ENCODE results near the gene SMTNL1.

SMTNL1 gene

GRCh38 chr11:57544566-57544965 is 7.2 kb downstream of the SMTNL1 start:
- no peak for DNase-seq (ENCODE audit: low read depth)

DNA sequence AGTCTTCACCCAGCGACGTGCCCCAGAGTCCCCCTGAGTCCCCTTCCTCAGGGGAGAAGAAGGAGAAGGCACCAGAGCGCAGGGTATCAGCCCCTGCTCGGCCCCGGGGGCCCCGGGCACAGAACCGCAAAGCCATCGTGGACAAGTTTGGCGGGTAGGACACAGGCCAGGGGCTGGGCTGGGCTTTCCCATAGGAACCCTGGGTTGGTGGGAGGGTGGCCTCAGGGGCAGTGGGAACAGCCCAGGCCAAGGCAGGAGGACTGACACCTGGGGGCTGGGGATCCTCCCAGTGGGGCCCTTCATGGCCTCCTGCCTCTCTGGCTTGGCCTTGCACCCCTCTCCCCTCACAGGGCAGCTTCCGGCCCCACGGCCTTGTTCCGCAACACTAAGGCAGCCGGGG is 8.5 kb downstream of the SMTNL1 start:
- DNase-seq (ENCODE audit: low read depth) = no peak

DNA sequence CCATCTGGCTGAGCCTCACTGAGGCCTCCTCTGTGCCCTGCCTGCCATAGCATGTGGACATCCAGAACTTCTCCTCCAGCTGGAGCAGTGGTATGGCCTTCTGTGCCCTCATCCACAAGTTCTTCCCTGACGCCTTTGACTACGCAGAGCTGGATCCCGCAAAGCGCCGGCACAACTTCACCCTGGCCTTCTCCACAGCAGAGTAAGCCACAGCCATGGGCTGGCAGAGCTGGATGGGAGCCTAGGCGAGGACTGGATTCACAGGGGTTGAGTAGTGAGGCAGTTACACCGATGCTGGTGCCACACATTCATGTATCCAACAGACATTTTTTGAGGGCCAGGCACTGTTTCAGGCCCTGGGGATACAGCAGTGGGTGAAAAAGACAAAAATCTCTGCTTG is 9.1 kb downstream of the SMTNL1 start:
- no peak for DNase-seq (ENCODE audit: low read depth)

DNA sequence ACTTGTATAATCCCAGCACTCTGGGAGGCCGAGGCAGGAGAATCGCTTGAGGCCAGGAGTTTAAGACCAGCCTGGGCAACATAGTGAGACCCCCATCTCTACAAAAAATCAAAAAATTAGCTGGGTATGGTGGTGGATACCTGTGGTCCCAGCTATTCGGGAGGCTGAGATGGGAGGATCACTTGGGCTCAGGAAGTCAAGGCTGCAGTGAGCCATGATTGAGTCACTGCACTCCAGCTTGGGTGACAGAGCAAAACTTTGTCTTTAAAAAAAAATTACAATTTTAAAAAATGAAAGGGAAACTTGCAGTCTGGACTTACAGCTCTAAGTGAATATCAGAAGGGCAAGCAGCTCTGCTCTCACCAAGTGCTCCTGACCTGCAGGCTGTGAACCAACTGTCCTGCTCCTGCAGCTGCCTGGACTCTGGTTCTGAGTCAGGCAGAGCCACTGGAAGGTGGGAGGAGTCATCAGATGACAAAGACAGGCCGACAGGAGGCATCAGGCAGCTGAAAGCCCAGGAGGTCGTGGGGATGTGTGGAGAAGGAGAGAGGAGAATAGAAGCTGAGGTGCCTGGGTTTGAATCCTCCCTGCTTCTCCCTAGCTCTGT is 9.6 kb downstream of the SMTNL1 start:
- DNase-seq (ENCODE audit: low read depth) = no peak

DNA sequence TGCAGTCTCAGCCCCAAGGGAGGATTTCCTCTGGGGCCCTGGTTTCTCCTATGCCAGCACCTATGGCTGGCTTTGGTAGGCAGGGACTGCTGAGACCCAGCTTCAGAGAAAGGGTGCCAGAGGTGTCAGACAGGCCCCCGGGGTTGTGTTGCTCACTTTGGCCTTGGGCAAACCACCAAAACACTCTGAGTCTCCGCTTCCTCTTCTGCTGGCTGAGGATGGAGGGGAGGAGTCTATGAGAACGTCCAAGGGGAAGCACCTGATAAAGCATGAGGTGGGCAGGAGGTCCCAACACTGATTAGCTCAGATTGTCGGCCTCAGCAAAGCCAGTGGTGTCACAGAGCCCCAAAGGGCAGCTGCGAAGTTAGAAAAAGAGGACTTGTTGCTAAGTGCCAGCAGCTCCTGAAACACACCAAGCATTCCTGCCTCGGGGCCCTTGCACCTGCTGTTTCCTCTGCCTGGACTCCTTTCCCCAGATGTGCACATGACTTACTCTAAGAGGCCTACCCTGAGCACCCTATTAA is 10.5 kb downstream of the SMTNL1 start:
- DNase-seq (ENCODE audit: low read depth) = no peak

DNA sequence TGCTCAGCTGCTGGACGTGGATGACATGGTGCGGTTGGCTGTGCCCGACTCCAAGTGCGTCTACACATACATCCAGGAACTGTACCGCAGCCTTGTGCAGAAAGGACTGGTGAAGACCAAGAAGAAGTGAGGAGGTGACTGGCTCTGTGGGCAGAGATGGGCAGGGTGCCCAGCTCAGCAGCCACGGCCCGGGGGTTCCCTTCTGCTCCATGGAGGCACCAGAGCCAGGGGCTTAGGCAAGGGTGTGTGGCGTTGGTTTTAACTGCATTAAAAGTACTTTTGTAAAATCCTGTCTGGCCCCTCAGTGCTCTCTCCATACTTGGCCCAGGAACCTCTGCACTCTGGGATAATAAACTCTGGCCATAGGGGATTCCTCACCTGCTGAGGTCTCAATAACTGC is 12.6 kb downstream of the SMTNL1 start:
- no peak for DNase-seq (ENCODE audit: low read depth)

- no peak for DNase-seq (ENCODE audit: low read depth)
These were observed 14.5 kb downstream of the SMTNL1 start for GRCh38 chr11:57551941-57552340.

- no peak for DNase-seq (ENCODE audit: low read depth)
These were observed 15.1 kb downstream of the SMTNL1 start for GRCh38 chr11:57552479-57552878.

DNA sequence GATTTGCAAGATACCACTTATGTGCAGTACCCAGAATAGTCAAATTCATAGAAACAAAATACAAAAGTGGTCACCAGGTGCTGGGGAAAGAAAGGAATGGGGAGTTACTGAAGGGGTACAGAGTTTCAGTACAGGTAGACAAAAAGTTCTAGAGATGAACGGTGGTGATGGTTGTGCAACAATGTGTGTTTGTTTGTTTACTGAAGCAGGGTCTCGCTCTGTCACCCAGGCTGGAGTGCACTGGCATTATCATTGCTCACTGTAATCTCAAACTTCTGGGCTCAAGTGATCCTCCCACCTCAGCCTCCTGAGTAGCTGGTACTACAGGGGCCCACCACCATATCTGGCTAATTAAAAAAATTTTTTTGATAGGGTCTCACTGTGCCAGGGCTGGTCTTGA is 18.0 kb downstream of the SMTNL1 start:
- DNase-seq (ENCODE audit: low read depth) = no peak

GRCh38 chr11:57556041-57556440 is 18.6 kb downstream of the SMTNL1 start:
- no peak for DNase-seq (ENCODE audit: low read depth)

GRCh38 chr11:57560146-57560545 is 22.8 kb downstream of the SMTNL1 start:
- DNase-seq (ENCODE audit: low read depth) = no peak

- no peak for DNase-seq (ENCODE audit: low read depth)
These were observed 25.2 kb downstream of the SMTNL1 start for GRCh38 chr11:57562596-57562995.

DNA sequence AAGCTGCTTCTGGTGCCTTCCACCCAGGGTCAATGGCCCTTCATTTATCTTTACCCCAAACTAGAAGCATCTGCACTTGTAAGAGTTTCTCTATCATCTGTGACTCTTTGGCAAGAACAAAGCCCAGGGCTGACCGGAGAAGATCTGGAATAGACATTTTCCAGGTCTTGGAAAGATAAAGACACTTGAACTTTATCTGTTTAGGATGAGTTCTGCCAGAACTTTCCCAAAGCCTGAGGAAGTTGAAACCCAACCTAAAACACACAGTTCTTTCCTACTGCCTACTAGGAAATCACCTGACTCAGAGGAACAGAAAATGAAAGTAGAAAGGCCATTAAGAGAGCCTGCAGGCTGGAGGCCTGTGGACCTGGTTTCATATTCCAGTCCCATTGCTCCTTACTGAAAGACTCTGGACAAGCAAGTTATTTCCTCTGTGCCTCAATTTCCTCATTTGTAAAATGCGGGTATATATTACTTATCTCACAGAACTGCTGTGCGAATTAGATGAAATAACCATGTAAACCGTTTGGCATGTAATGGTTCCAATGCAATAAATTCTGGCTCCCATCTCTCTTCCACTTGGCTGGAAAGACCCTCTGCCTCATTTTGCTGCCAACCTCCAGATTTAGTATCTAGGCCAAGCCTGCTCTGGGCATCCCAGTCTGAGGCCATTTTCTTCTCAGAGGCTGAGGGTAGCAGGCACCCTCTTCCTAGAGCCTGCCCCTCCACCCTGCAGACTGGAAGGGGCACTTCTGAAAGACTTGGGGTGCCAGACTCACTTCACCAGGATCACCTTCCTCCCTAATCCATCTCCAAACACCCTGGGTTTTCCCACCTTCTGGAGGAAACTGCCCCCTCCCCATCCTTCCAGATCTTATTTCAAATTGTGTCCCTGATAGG is 28.9 kb downstream of the SMTNL1 start:
- DNase-seq (ENCODE audit: low read depth) = no peak

DNA sequence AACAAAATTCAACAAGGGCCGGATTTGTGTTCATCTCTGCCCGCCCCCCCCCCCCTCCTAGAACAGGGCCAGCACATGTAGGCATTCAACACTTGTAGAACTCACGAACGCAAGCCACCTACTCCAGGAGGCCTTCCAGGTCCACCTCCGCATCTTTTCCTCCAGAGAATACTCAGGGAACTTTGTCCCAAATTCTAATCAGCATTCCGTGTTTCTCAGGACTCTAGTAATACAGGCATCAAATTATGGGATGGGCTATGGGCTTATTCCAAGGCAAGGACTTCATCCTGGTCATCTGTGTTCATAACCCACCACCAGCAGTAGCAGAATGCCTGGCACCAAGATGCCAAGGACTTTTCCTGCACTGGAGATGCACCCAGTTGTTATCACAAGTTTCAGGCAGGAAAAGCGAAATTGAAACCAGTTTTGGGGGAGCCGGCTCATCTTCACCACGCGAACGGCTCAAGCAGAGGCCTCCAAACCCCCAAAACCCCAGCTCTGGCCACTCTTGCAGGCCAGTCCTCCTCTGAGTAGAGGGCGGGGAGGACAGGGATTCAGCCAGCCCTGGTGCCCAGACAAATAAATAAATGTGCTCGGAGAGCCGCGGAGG is 29.6 kb downstream of the SMTNL1 start:
- DNase-seq (ENCODE audit: low read depth) = no peak

DNA sequence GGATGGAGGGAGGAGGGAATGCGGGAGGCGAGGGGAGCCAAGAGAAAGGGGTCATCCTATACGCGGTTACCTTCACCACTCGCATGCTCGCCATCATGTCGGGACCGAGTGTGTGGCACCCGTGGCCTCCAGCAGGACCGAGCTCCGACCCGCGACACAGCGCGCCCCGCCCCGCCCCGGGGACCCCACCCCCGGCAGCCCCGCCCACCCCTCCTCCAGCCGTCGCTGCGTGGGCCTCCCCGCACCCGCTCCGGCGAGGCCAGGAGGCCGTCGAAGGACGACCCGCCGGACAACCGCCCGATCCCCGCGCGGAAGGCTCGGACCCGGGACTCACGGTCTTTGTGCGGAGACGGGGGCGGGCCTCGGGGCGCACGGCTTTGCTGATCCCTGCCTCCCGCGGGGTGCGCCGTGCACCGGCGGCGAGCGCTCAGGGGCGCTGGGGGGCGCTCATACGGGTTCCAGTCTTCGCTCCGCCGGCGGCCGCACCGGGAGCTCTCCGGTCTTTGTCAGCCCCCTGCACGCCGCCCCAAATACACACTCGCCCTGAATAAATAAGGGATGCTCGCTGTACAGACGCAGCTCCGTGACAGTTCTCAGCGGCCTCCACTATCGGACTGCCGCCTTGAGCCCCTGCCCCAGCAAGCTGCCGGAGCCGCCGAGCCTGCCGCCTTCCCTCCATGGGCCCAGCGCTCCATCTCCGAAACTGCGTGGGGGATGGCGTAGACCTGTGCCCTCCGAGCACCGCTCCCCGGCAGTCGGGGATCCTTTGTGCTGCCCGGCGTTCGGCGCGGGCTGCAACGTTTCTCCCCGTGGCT is 30.3 kb downstream of the SMTNL1 start, which contains the start of gene UBE2L6:
Gene UBE2L6 (minus strand): TSS at position 158 of the 815 bp plus-strand sequence. CDS start 61 bp downstream, at position 97.
- DNase-seq (ENCODE audit: low read depth) = peak; percentile 58

GRCh38 chr11:57568330-57568766 is 31.0 kb downstream of the SMTNL1 start:
- peak; percentile 72 for DNase-seq (ENCODE audit: low read depth)

DNA sequence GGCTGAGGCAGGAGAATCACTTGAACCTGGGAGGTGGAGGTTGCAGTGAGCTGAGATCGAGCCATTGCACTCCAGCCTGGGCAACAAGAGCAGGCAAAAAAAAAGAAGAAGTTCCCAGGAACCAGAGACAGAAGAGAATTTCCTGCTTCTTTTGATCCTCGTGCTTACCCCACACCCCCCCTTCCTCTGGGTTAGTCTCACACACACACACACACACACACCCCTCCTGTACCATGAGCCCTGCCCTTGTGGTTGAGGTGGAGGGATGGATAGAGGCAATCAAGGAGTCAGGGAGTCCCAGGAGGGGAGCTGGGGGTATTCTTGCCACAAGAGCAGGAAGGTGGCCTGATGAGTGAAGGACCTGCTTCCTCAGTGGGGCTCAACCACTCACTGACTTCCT is 34.2 kb downstream of the SMTNL1 start:
- DNase-seq (ENCODE audit: low read depth) = no peak

GRCh38 chr11:57574061-57574460 is 36.7 kb downstream of the SMTNL1 start:
- no peak for DNase-seq (ENCODE audit: low read depth)

DNA sequence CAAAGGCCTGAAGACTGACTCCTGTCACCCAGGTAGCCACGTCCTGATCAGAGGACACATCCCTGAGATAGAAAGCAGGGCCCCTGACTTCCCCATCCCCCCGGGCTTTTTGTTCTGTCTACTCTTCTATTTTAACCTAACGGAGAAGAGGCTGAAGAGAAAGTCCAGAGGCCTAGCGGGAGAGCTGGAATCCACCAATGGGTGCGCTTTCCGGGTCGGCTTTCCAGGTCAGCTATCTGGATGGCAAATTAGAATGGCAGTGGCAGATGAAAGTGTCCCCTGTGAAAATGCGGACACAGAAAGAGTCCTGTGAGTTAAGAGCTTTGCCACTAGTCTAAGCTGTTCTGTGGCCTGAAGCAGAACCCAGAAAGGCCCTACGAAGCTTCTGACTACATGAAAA is 46.9 kb downstream of the SMTNL1 start:
- DNase-seq (ENCODE audit: low read depth) = no peak

DNA sequence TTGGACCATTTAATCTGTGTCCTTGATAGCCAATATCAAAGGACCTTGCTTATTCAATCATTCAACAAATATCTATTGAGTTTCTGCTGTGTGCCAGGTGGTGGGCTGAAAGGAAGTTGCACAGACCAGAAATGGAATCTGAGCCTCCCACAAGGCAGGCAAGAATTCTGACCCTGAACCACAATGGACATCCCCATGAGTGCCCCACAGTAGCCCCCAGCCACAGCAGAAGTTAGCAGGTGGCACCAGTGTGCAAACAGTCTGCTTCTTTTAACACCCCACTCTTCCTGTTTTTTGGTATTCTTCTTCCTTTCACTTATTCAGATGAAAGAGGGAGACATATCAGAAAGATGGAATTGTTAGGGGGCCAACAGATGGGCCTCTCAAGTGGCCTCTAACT is 47.9 kb downstream of the SMTNL1 start:
- DNase-seq (ENCODE audit: low read depth) = no peak

- no peak for DNase-seq (ENCODE audit: low read depth)
These were observed 49.4 kb downstream of the SMTNL1 start for GRCh38 chr11:57586711-57587245.

Measured in stimulated activated CD8-positive, alpha-beta memory T cell treated with anti-CD3 and anti-CD28 coated beads, Interleukin-12 subunit alpha, Interleukin-12 subunit beta, amount 100 ng/mL, for 4 hours (primary cell).